ENCODE data around the gene LEP. TPM values are rescaled to one million over a fixed set of nuclear protein-coding genes. Genes with fewer than 3 reads are reported as not detected.
A peak's percentile ranks its signal among the peaks of the same experiment; 100 is the strongest.

LEP gene
- polyA plus RNA-seq, 3 donors: 0.12 to 0.13 TPM; not detected in 1

GRCh38 chr7:128219636-128220035 lies 21.4 kb upstream of the LEP start:
- Mint-ChIP-seq H3K4me3 (no peak overlapping the region), H3K27me3 (ENCODE audit: low read depth in 3 of 3) (peaks cover 0 to 3% (median 2%) of the 10 kb centered on the region in 3 donors), H3K9me3 (peaks cover 0 to 9% (median 2%) of the 10 kb centered on the region in 7 donors), H3K27ac (peak overlapping the region in 6 of 7 donors; percentile 9 to 81 (median 46)), H3K36me3 (peaks cover 0 to 7% of the 10 kb centered on the region in 2 donors), H3K4me1 (peaks cover 70% of the 10 kb centered on the region)
- Histone ChIP-seq H4K20me1 (ENCODE audit: insufficient read depth, low read length) (no peaks in the 10 kb centered on the region), H3K79me2 (ENCODE audit: insufficient read depth, low read length) (no peaks in the 10 kb centered on the region), H3K36me3 (replicated peaks in 1 of 2; ENCODE audit: control insufficient read depth in 1 of 2, insufficient read depth in 2 of 2, low read length in 2 of 2) (no peaks in the 10 kb centered on the region), H3K27me3 (ENCODE audit: control insufficient read depth in 2 of 2, insufficient read depth in 2 of 2, low read length in 2 of 2) (no peaks in the 10 kb centered on the region), H2AFZ (ENCODE audit: insufficient read depth, low read depth, low read length, poor library complexity, severe bottlenecking) (no peak overlapping the region), H3K9me3 (replicated peaks in 1 of 2; ENCODE audit: control insufficient read depth in 1 of 2, insufficient read depth in 1 of 2, low read length in 2 of 2) (peaks cover 0 to 8% of the 10 kb centered on the region in 2 donors), H3K9ac (ENCODE audit: insufficient read depth, low read length, poor library complexity, severe bottlenecking) (no peak overlapping the region), H3K4me3 (replicated peaks in 1 of 3; ENCODE audit: low read depth in 2 of 3, low read length in 3 of 3) (no peak overlapping the region), H3K27ac (ENCODE audit: low read depth in 1 of 2, low read length in 2 of 2) (no peak overlapping the region), H3K4me2 (replicated peaks; ENCODE audit: extremely low read depth, low read length, poor library complexity, severe bottlenecking) (no peak overlapping the region), H3K4me1 (ENCODE audit: control insufficient read depth in 1 of 2, insufficient read depth in 2 of 2, low read length in 2 of 2) (peaks cover 67 to 77% of the 10 kb centered on the region in 2 donors)
- DNase-seq: peak in 1 of 3 donors; percentile 55
- WGBS (ENCODE audit: insufficient coverage): 100% methylated on average over 1 of the region's 2 CpGs
- intact Hi-C loops (cut with micrococcal nuclease): loop anchor here in 1 of 2 donors (10.0 kb wide), 1 partner anchor 185 kb away; the partner anchor contains the start of gene LRRC4
- TF ChIP-seq CTCF (IDR thresholded peaks at IDR 0.05): no peak

- Mint-ChIP-seq H3K9me3 (peaks cover 0 to 7% (median 3%) of the 10 kb centered on the region in 7 donors), H3K36me3 (peaks cover 0 to 3% of the 10 kb centered on the region in 2 donors), H3K4me1 (peaks cover 65% of the 10 kb centered on the region), H3K27me3 (ENCODE audit: low read depth in 3 of 3) (peaks cover 0 to 4% (median 2%) of the 10 kb centered on the region in 3 donors), H3K27ac (peak overlapping the region; percentile 80 to 93 (median 86)), H3K4me3 (peak overlapping the region in 1 of 2 donors; percentile 11)
- Histone ChIP-seq H3K9ac (ENCODE audit: insufficient read depth, low read length, poor library complexity, severe bottlenecking) (peak overlapping the region; percentile 12), H3K4me1 (ENCODE audit: control insufficient read depth in 1 of 2, insufficient read depth in 2 of 2, low read length in 2 of 2) (peaks cover 61 to 65% of the 10 kb centered on the region in 2 donors), H3K4me2 (replicated peaks; ENCODE audit: extremely low read depth, low read length, poor library complexity, severe bottlenecking) (peak overlapping the region; percentile 12), H3K9me3 (replicated peaks in 1 of 2; ENCODE audit: control insufficient read depth in 1 of 2, insufficient read depth in 1 of 2, low read length in 2 of 2) (peaks cover 0 to under 1% of the 10 kb centered on the region in 2 donors), H4K20me1 (ENCODE audit: insufficient read depth, low read length) (no peaks in the 10 kb centered on the region), H3K27me3 (ENCODE audit: control insufficient read depth in 2 of 2, insufficient read depth in 2 of 2, low read length in 2 of 2) (no peaks in the 10 kb centered on the region), H2AFZ (ENCODE audit: insufficient read depth, low read depth, low read length, poor library complexity, severe bottlenecking) (peak overlapping the region; percentile 49), H3K27ac (ENCODE audit: low read depth in 1 of 2, low read length in 2 of 2) (peak overlapping the region; percentile 55 to 80), H3K4me3 (replicated peaks in 1 of 3; ENCODE audit: low read depth in 2 of 3, low read length in 3 of 3) (peak overlapping the region in 1 of 3 experiments; percentile 0), H3K36me3 (replicated peaks in 1 of 2; ENCODE audit: control insufficient read depth in 1 of 2, insufficient read depth in 2 of 2, low read length in 2 of 2) (no peaks in the 10 kb centered on the region), H3K79me2 (ENCODE audit: insufficient read depth, low read length) (no peaks in the 10 kb centered on the region)
- WGBS (ENCODE audit: insufficient coverage): 65% methylated on average over 2 of the region's 5 CpGs
- TF ChIP-seq CTCF (IDR thresholded peaks at IDR 0.05): no peak
- intact Hi-C loops (cut with micrococcal nuclease): no loop called here
- DNase-seq: peak; percentile 65 to 77 (median 70)
Observed at GRCh38 chr7:128221929-128222403, 19.1 kb upstream of the LEP start.
